HEK293 (cell line): ENCODE measurements around the gene GALNT2.

Source experiments
- SALL2 ChIP-seq: fragments of 450-650 bp; formaldehyde crosslinking; IDR thresholded peaks from 2 replicates; pipeline ENCODE4 v1.5.0; 2017; ENCODE audit warnings: missing biosample characterization, mild to moderate bottlenecking, missing genetic modification characterization, borderline replicate concordance
- YY1 ChIP-seq: fragments of 450-650 bp; formaldehyde crosslinking; IDR thresholded peaks from 2 replicates; pipeline ENCODE4 v1.5.1; 2018; ENCODE audit warnings: missing biosample characterization, missing genetic modification characterization
- ZBTB48 ChIP-seq: fragments of 450-650 bp; formaldehyde crosslinking; IDR thresholded peaks from 2 replicates; pipeline ENCODE4 v1.5.1; 2016; ENCODE audit warnings: missing biosample characterization, missing genetic modification characterization
- ZBTB7A ChIP-seq: fragments of 450-650 bp; formaldehyde crosslinking; IDR thresholded peaks from 2 replicates; pipeline ENCODE4 v1.5.1; 2016; ENCODE audit warnings: low read depth, missing biosample characterization, missing genetic modification characterization
- ZNF10 ChIP-seq: fragments of 450-650 bp; formaldehyde crosslinking; IDR thresholded peaks from 2 replicates; pipeline ENCODE4 v1.5.1; 2017; ENCODE audit warnings: missing biosample characterization, missing genetic modification characterization
- ZNF239 ChIP-seq: fragments of 450-650 bp; formaldehyde crosslinking; IDR thresholded peaks from 2 replicates; pipeline ENCODE4 v1.5.1; 2016; ENCODE audit warnings: missing biosample characterization, missing genetic modification characterization
- ZNF707 ChIP-seq: fragments of 450-650 bp; formaldehyde crosslinking; IDR thresholded peaks from 2 replicates; pipeline ENCODE4 v1.5.1; 2016; ENCODE audit warnings: missing biosample characterization, missing genetic modification characterization
- TF ChIP-seq, protein P1 (sequence below): fragments of 450-650 bp; formaldehyde crosslinking; IDR thresholded peaks from 2 replicates; pipeline ENCODE4 v1.5.1; 2016; ENCODE audit warnings: missing biosample characterization, missing genetic modification characterization

- TF ChIP-seq ZNF239 (tag by site-specific recombination), result no peak
- TF ChIP-seq, protein P1, sequence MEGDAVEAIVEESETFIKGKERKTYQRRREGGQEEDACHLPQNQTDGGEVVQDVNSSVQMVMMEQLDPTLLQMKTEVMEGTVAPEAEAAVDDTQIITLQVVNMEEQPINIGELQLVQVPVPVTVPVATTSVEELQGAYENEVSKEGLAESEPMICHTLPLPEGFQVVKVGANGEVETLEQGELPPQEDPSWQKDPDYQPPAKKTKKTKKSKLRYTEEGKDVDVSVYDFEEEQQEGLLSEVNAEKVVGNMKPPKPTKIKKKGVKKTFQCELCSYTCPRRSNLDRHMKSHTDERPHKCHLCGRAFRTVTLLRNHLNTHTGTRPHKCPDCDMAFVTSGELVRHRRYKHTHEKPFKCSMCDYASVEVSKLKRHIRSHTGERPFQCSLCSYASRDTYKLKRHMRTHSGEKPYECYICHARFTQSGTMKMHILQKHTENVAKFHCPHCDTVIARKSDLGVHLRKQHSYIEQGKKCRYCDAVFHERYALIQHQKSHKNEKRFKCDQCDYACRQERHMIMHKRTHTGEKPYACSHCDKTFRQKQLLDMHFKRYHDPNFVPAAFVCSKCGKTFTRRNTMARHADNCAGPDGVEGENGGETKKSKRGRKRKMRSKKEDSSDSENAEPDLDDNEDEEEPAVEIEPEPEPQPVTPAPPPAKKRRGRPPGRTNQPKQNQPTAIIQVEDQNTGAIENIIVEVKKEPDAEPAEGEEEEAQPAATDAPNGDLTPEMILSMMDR, result no peak
- TF ChIP-seq SALL2 (tag by site-specific recombination), result no peak
- no peak for TF ChIP-seq ZBTB7A
- TF ChIP-seq ZNF10, result no peak
- no peak for TF ChIP-seq YY1 (tag by site-specific recombination)
- TF ChIP-seq ZBTB48 (tag by site-specific recombination), result no peak
- no peak for TF ChIP-seq ZNF707 (tag by site-specific recombination)
These were observed 109.9 kb downstream of the GALNT2 start for GRCh38 chr1:230176871-230177411.
